Bronchial epithelial cell (primary cell): ENCODE data around the gene TMPRSS3. TPM values are rescaled to one million over a fixed set of nuclear protein-coding genes. Genes with fewer than 3 reads are reported as not detected.

Experiments
- DNase-seq: peaks from one replicate; pipeline ENCODE4 v3.0.0-alpha.2; 2010; ENCODE audit warnings: low read depth
- FAIRE-seq: peaks from 2 replicates; lab custom pipeline; 2011; peaks lifted over from hg19 to GRCh38; lab: Jason Lieb, UNC
- H3K27me3 ChIP-seq: 2 replicates; pipeline ENCODE4 v1.5.1; 2011; ENCODE audit warnings: low read length; ENCODE audit not compliant: control insufficient read depth, insufficient read depth
- H3K36me3 ChIP-seq: 2 replicates; pipeline ENCODE4 v1.5.1; 2011; ENCODE audit warnings: low read length; ENCODE audit not compliant: control insufficient read depth, insufficient read depth
- H3K4me3 ChIP-seq: 2 replicates; pipeline ENCODE4 v1.5.1; 2011; ENCODE audit warnings: mild to moderate bottlenecking, low read depth, low read length, control low read depth
- CTCF ChIP-seq: IDR thresholded peaks from 2 replicates; pipeline ENCODE4 v1.5.1; 2011; ENCODE audit warnings: mild to moderate bottlenecking, moderate library complexity, low read length, control low read depth, inconsistent platforms; ENCODE audit not compliant: insufficient read depth, severe bottlenecking
- total RNA-seq: library from RNA; depleted of rRNA; stranded (reverse); fragments of >200 nt; gene quantifications from 2 replicates; pipeline ENCODE4 v1.2.1, GENCODE V29; 2014

Gene TMPRSS3
- total RNA-seq, 1 donor from 2014 or later = under 0.01 TPM

GRCh38 chr21:42390193-42390592 is 5.7 kb downstream of the TMPRSS3 start:
- FAIRE-seq (no peak), DNase-seq (no peak)
- H3K4me3 ChIP-seq = no peak overlapping the region
- no peak for TF ChIP-seq CTCF
- peaks cover 1% of the 10 kb centered on the region for H3K27me3 ChIP-seq
- H3K36me3 ChIP-seq = no peaks in the 10 kb centered on the region

- Histone ChIP-seq H3K36me3 (no peaks in the 10 kb centered on the region), H3K4me3 (no peak overlapping the region), H3K27me3 (peaks cover 1% of the 10 kb centered on the region)
- DNase-seq (no peak), FAIRE-seq (no peak)
- no peak for TF ChIP-seq CTCF
These were observed 6.4 kb downstream of the TMPRSS3 start for GRCh38 chr21:42389449-42389835.

GRCh38 chr21:42388740-42389448 is 7.0 kb downstream of the TMPRSS3 start:
- no peak for TF ChIP-seq CTCF
- H3K36me3 ChIP-seq = no peaks in the 10 kb centered on the region
- peaks cover 1% of the 10 kb centered on the region for H3K27me3 ChIP-seq
- H3K4me3 ChIP-seq = no peak overlapping the region
- DNase-seq = no peak
- FAIRE-seq = no peak

GRCh38 chr21:42387843-42388340 is 8.0 kb downstream of the TMPRSS3 start:
- H3K4me3 ChIP-seq = no peak overlapping the region
- no peak for FAIRE-seq
- no peak for TF ChIP-seq CTCF

GRCh38 chr21:42387164-42387563 is 8.7 kb downstream of the TMPRSS3 start:
- Histone ChIP-seq H3K27me3 (peaks cover 1% of the 10 kb centered on the region), H3K4me3 (no peak overlapping the region), H3K36me3 (no peaks in the 10 kb centered on the region)
- FAIRE-seq = no peak
- no peak for TF ChIP-seq CTCF
- DNase-seq = no peak

More at GRCh38 chr21:42387843-42388340, 8.0 kb downstream of the TMPRSS3 start:
- H3K27me3 ChIP-seq = peaks cover 1% of the 10 kb centered on the region
- no peaks in the 10 kb centered on the region for H3K36me3 ChIP-seq
- no peak for DNase-seq
